ENCODE data around the gene CUL9. TPM values are rescaled to one million over a fixed set of nuclear protein-coding genes. Genes with fewer than 3 reads are reported as not detected.
A peak's percentile ranks its signal among the peaks of the same experiment; 100 is the strongest.

CUL9 gene
- total RNA-seq, 1 experiment from 2014 or later = 30.4 TPM

DNA sequence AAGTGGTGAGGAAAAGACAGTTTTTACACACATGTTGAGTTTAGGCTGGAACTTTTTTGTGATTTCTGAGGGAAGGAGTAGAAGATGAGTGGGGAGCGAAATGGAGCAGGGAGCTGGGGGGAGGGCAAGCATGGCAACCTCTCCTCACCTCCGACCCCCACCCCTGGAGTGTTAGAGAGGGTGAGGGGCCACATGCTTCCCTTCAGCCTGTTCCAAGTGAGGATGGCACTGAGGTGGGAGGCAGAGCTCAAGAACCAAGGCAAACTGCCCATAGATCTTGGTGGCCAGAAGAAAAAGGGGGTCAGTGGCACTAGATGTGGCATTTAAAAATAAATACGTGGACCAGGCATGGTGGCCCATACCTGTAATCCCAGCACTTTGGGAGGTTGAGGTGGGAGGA lies 66.1 kb downstream of the CUL9 start:
- BruUV-seq (replicated peaks) = no TSS peak
- Histone ChIP-seq H4K20me1 (ENCODE audit: low read length) (no peaks in the 10 kb centered on the region), H3F3A (ENCODE audit: low read length, unreplicated experiment) (no peaks in the 10 kb centered on the region), H3K9me2 (replicated peaks; ENCODE audit: low read length) (no peaks in the 10 kb centered on the region), H3K27me3 (ENCODE audit: low read length) (peaks cover 14% of the 10 kb centered on the region), H2AFZ (ENCODE audit: low read length) (peak overlapping the region; percentile 80; the same call in 1 of the 2 replicates), H3K9ac (ENCODE audit: low read length) (no peak overlapping the region), H3K79me2 (ENCODE audit: low read length) (no peaks in the 10 kb centered on the region), H3K4me1 (ENCODE audit: insufficient read depth, low read length) (0 out of 2 replicates have a peak, but pooled peaks cover 7% of the 10 kb centered on the region), H3K36me3 (ENCODE audit: low read depth, low read length) (no peaks in the 10 kb centered on the region), H3K4me2 (ENCODE audit: low read length) (no peak overlapping the region), H3K4me3 (ENCODE audit: low read length) (no peak overlapping the region), H3K27ac (ENCODE audit: low read length) (no peak overlapping the region), H3K9me3 (ENCODE audit: low read length) (no peaks in the 10 kb centered on the region)
- no peak for DNase-seq
- ChIA-PET POLR2A (ENCODE audit: unreplicated experiment) (no interaction called here), CTCF (no interaction called here)
- TF ChIP-seq, protein P1, sequence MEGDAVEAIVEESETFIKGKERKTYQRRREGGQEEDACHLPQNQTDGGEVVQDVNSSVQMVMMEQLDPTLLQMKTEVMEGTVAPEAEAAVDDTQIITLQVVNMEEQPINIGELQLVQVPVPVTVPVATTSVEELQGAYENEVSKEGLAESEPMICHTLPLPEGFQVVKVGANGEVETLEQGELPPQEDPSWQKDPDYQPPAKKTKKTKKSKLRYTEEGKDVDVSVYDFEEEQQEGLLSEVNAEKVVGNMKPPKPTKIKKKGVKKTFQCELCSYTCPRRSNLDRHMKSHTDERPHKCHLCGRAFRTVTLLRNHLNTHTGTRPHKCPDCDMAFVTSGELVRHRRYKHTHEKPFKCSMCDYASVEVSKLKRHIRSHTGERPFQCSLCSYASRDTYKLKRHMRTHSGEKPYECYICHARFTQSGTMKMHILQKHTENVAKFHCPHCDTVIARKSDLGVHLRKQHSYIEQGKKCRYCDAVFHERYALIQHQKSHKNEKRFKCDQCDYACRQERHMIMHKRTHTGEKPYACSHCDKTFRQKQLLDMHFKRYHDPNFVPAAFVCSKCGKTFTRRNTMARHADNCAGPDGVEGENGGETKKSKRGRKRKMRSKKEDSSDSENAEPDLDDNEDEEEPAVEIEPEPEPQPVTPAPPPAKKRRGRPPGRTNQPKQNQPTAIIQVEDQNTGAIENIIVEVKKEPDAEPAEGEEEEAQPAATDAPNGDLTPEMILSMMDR (conservative IDR thresholded peaks at IDR 0.05; ENCODE audit: low read depth, low read length) = no peak
- no peak for TF ChIP-seq EZH2 (IDR thresholded peaks at IDR 0.05; ENCODE audit: low read length, unreplicated experiment)
- no peak for TF ChIP-seq EZH2phosphoT487 (IDR thresholded peaks at IDR 0.05; ENCODE audit: borderline replicate concordance, low read length)
- no peak for ATAC-seq
- intact Hi-C loops (cut with micrococcal nuclease) = no loop called here

- intact Hi-C loops (cut with micrococcal nuclease) = no loop called here
- Histone ChIP-seq H3K4me3 (ENCODE audit: low read length) (no peak overlapping the region), H4K20me1 (ENCODE audit: low read length) (no peaks in the 10 kb centered on the region), H3K79me2 (ENCODE audit: low read length) (no peaks in the 10 kb centered on the region), H3K27ac (ENCODE audit: low read length) (no peak overlapping the region), H3K36me3 (ENCODE audit: low read depth, low read length) (no peaks in the 10 kb centered on the region), H3K9me3 (ENCODE audit: low read length) (no peaks in the 10 kb centered on the region), H3K4me2 (ENCODE audit: low read length) (no peak overlapping the region), H3F3A (ENCODE audit: low read length, unreplicated experiment) (no peaks in the 10 kb centered on the region), H3K9ac (ENCODE audit: low read length) (no peak overlapping the region), H3K9me2 (replicated peaks; ENCODE audit: low read length) (no peaks in the 10 kb centered on the region), H2AFZ (ENCODE audit: low read length) (no peak overlapping the region), H3K27me3 (ENCODE audit: low read length) (peaks cover 10% of the 10 kb centered on the region), H3K4me1 (ENCODE audit: insufficient read depth, low read length) (0 out of 2 replicates have a peak, but pooled peaks cover 7% of the 10 kb centered on the region)
- CTCF ChIA-PET = no interaction called here
- POLR2A ChIA-PET (ENCODE audit: unreplicated experiment) = no interaction called here
- ATAC-seq (no peak), DNase-seq (no peak)
- BruUV-seq (replicated peaks) = no TSS peak
- TF ChIP-seq EZH2 (IDR thresholded peaks at IDR 0.05; ENCODE audit: low read length, unreplicated experiment) (no peak), EZH2phosphoT487 (IDR thresholded peaks at IDR 0.05; ENCODE audit: borderline replicate concordance, low read length) (no peak)
- TF ChIP-seq, protein P1 (conservative IDR thresholded peaks at IDR 0.05; ENCODE audit: low read depth, low read length) = no peak
Observed at GRCh38 chr6:43248791-43249190, 66.8 kb downstream of the CUL9 start.

- no peaks in the 10 kb centered on the region for H3K27me3 ChIP-seq (ENCODE audit: low read length)
- BruUV-seq (replicated peaks) = no TSS peak
- H3K79me2 ChIP-seq (ENCODE audit: low read length) = no peaks in the 10 kb centered on the region
- 0 out of 2 replicates have a peak, but pooled peaks cover 7% of the 10 kb centered on the region for H3K4me1 ChIP-seq (ENCODE audit: insufficient read depth, low read length)
- H3K4me3 ChIP-seq (ENCODE audit: low read length) = peak overlapping the region; percentile 7; the same call in 1 of the 2 replicates
- CTCF ChIA-PET = interaction anchor here (1.0 kb wide), 1 partner anchor 22 kb away, joined by 3 read pairs; the partner anchor contains the start of gene DNPH1
- intact Hi-C loops (cut with micrococcal nuclease) = no loop called here
- no peaks in the 10 kb centered on the region for H3F3A ChIP-seq (ENCODE audit: low read length, unreplicated experiment)
- H3K9ac ChIP-seq (ENCODE audit: low read length) = no peak overlapping the region
- H3K27ac ChIP-seq (ENCODE audit: low read length) = no peak overlapping the region
- DNase-seq (peak; percentile 54), ATAC-seq (peak; percentile 52)
- POLR2A ChIA-PET (ENCODE audit: unreplicated experiment) = no interaction called here
- H4K20me1 ChIP-seq (ENCODE audit: low read length) = no peaks in the 10 kb centered on the region
- no peaks in the 10 kb centered on the region for H3K9me3 ChIP-seq (ENCODE audit: low read length)
- no peaks in the 10 kb centered on the region for H3K36me3 ChIP-seq (ENCODE audit: low read depth, low read length)
- no peaks in the 10 kb centered on the region for H3K9me2 ChIP-seq (replicated peaks; ENCODE audit: low read length)
- no peak for TF ChIP-seq EZH2 (IDR thresholded peaks at IDR 0.05; ENCODE audit: low read length, unreplicated experiment)
- no peak for TF ChIP-seq EZH2phosphoT487 (IDR thresholded peaks at IDR 0.05; ENCODE audit: borderline replicate concordance, low read length)
- TF ChIP-seq, protein P1 (conservative IDR thresholded peaks at IDR 0.05; ENCODE audit: low read depth, low read length) = no peak
- H2AFZ ChIP-seq (ENCODE audit: low read length) = peak overlapping the region; percentile 50
- H3K4me2 ChIP-seq (ENCODE audit: low read length) = peak overlapping the region; percentile 49
Observed at GRCh38 chr6:43250992-43251373, 69.0 kb downstream of the CUL9 start.
